Kidney (tissue), 14 donors: Measurements from ENCODE around the gene CLASP2. TPM values are rescaled to one million over a fixed set of nuclear protein-coding genes. Genes with fewer than 3 reads are reported as not detected.
"Not testable (repeated sequence)": the region's sequence is repeated elsewhere in the genome, so short reads cannot be mapped to it uniquely, and the experiment has no call there.

Experiments
- DNase-seq, 5 donors: peaks; one replicate each; pipeline ENCODE4 v3.0.0-alpha.2; 2013 to 2020
- FAIRE-seq: peaks from 2 replicates; lab custom pipeline; 2012; peaks lifted over from hg19 to GRCh38; lab: Jason Lieb, UNC
- H3K27ac ChIP-seq, 2 donors: one replicate each; pipeline ENCODE4 v1.7.0; 2013; ENCODE audit warnings: low read depth in 2 of 2, low read length in 2 of 2, inconsistent platforms in 1 of 2
- H3K27me3 ChIP-seq: one replicate; pipeline ENCODE4 v1.7.1; 2013; ENCODE audit warnings: low read length, inconsistent platforms; ENCODE audit not compliant: control insufficient read depth, insufficient read depth
- H3K36me3 ChIP-seq, 3 donors: one replicate each; pipeline versions ENCODE4 v1.7.0 to v1.7.1; 2013; ENCODE audit warnings: low read length in 3 of 3, control low read depth in 1 of 3, inconsistent platforms in 1 of 3; ENCODE audit not compliant: insufficient read depth in 3 of 3, control insufficient read depth in 2 of 3
- H3K4me1 ChIP-seq, 3 donors: one replicate each; pipeline versions ENCODE4 v1.7.0 to v1.7.1; 2013; ENCODE audit warnings: low read length in 3 of 3, inconsistent platforms in 1 of 3, low read depth in 1 of 3; ENCODE audit not compliant: control insufficient read depth in 2 of 3, insufficient read depth in 2 of 3
- H3K4me3 ChIP-seq, 3 donors: one replicate each; pipeline versions ENCODE4 v1.7.0 to v1.8.1; 2013; ENCODE audit warnings: low read length in 3 of 3, control low read depth in 1 of 3, inconsistent platforms in 1 of 3
- H3K9ac ChIP-seq, 3 donors: one replicate each; pipeline versions ENCODE4 v1.7.0 to v1.7.1; 2013; ENCODE audit warnings: low read length in 3 of 3, control low read depth in 1 of 3, inconsistent platforms in 1 of 3
- H3K9me3 ChIP-seq, 3 donors: one replicate each; pipeline versions ENCODE4 v1.7.0 to v1.7.1; 2013; ENCODE audit warnings: low read length in 3 of 3, control low read depth in 1 of 3, inconsistent platforms in 1 of 3; ENCODE audit not compliant: control insufficient read depth in 2 of 3, insufficient read depth in 1 of 3
- intact Hi-C: fragments of 100-400 bp; cut with DNase I; formaldehyde crosslinking; loops from one replicate; pipeline ENCODE4 v1.11.1; 2022
- polyA plus RNA-seq: library from polyadenylated mRNA; stranded (reverse); fragments of 350-450 nt; fragmentation: Illumina TruSeq; extraction: RNeasy Lipid Tissue Mini Kit (QIAGEN cat#74804); gene quantifications from one replicate; pipeline ENCODE4 v1.2.3, GENCODE V29; 2014; ENCODE audit warnings: low read depth, low replicate concordance; ENCODE audit not compliant: insufficient read depth
- total RNA-seq: library from RNA; stranded (reverse); fragmentation: NEBNext Ultra II Directional; extraction: Animal tissue kit (Norgen Biotek cat#: 25700); gene quantifications from one replicate; pipeline ENCODE4 v1.2.1, GENCODE V29; 2021
- TF ChIP-seq, protein P1 (sequence below): IDR thresholded peaks from 3 replicates; pipeline ENCODE4 v1.5.1; 2012; ENCODE audit warnings: mild to moderate bottlenecking, moderate library complexity, borderline replicate concordance; ENCODE audit not compliant: insufficient read depth; ENCODE audit errors: extremely low read depth
- donor health status: control.
- donor health status: control.
- donor health status: control.
- donor health status: control.
- donor health status: control.
- donor health status: DM: yes; HTN: yes; CAD: no.
- donor health status: Normal renal cell carcinoma (clear cell type).

The CLASP2 gene
- total and polyA plus RNA-seq, 2 donors from 2014 or later: 8.8 to 58.5 TPM

DNA sequence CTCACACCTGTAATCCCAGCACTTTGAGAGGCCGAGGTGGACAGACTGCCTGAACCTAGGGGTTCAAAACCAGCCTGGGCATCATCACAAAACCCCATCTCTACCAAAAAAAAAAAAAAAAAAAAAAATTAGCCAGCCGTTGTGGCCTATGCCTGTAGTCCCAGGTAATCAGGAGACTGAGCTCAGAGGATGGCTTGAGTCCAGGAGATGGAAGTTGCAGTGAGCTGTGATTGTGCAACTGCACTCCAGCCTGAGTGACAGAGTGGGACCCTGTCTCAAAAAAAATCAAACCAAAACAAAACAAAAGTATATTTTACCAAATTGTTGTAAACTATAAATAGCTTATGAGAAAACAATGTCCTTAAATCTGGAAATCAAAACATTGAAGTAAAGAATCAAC lies 243.2 kb downstream of the CLASP2 start:
- intact Hi-C loops: no loop called here

DNA sequence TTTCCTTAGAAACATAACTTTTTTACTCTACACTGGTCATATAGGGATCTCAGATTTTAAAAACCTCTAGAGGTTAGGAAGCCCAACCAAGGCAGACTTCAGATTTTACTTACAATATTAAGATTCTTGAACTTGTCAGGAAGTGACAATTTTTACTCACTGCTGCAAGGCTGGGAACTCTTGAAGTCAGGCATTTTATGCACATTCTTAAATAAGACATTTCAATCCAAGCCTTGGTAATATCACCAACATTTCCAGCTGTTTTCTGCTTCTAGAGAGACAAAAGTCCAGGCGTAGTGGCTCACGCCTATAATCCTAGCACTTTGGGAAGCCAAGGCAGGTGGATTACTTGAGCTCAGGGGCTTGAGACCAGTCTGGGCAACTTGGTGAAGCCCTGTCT lies 244.2 kb downstream of the CLASP2 start:
- Histone ChIP-seq H3K4me3 (no peak overlapping the region), H3K9ac (no peak overlapping the region), H3K36me3 (no peaks in the 10 kb centered on the region), H3K9me3 (no peaks in the 10 kb centered on the region), H3K27me3 (no peaks in the 10 kb centered on the region), H3K27ac (no peak overlapping the region), H3K4me1 (no peaks in the 10 kb centered on the region)
- FAIRE-seq: no peak
- intact Hi-C loops: no loop called here
- TF ChIP-seq, protein P1, sequence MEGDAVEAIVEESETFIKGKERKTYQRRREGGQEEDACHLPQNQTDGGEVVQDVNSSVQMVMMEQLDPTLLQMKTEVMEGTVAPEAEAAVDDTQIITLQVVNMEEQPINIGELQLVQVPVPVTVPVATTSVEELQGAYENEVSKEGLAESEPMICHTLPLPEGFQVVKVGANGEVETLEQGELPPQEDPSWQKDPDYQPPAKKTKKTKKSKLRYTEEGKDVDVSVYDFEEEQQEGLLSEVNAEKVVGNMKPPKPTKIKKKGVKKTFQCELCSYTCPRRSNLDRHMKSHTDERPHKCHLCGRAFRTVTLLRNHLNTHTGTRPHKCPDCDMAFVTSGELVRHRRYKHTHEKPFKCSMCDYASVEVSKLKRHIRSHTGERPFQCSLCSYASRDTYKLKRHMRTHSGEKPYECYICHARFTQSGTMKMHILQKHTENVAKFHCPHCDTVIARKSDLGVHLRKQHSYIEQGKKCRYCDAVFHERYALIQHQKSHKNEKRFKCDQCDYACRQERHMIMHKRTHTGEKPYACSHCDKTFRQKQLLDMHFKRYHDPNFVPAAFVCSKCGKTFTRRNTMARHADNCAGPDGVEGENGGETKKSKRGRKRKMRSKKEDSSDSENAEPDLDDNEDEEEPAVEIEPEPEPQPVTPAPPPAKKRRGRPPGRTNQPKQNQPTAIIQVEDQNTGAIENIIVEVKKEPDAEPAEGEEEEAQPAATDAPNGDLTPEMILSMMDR: no peak
- DNase-seq: no peak

More for the DNA sequence above, 243.2 kb downstream of the CLASP2 start:
- DNase-seq (no peak), FAIRE-seq (no peak)
- no peaks in the 10 kb centered on the region for H3K27me3 ChIP-seq
- TF ChIP-seq, protein P1: no peak
- no peak overlapping the region for H3K27ac ChIP-seq
- no peak overlapping the region for H3K4me3 ChIP-seq
- H3K36me3 ChIP-seq: no peaks in the 10 kb centered on the region
- no peak overlapping the region for H3K9ac ChIP-seq
- H3K4me1 ChIP-seq: no peaks in the 10 kb centered on the region
- H3K9me3 ChIP-seq: no peaks in the 10 kb centered on the region

DNA sequence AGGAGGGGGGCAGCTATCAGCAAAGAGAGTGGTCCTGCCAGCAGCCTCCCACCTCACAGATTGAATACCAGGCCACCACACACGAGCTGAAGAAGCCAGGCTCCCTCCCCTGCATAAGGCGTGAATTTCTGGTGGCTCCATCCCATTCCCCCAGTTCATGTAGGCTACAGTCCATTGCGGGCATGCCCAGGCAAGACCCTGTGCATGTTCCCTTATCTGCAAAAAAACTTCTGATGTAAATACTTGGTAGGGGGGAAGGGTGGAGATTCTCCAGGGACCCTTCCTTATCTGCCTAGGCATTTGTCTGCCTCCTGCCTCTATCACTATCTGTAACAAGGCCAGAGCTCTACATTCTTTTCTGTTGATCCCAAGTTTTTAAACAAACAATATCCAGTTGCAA lies 250.3 kb downstream of the CLASP2 start:
- intact Hi-C loops: no loop called here
- no peaks in the 10 kb centered on the region for H3K27me3 ChIP-seq
- FAIRE-seq (no peak), DNase-seq (no peak)
- no peak overlapping the region for H3K27ac ChIP-seq
- H3K9ac ChIP-seq: no peak overlapping the region
- TF ChIP-seq, protein P1: no peak
- no peaks in the 10 kb centered on the region for H3K9me3 ChIP-seq
- no peaks in the 10 kb centered on the region for H3K36me3 ChIP-seq
- H3K4me1 ChIP-seq: no peaks in the 10 kb centered on the region
- H3K4me3 ChIP-seq: no peak overlapping the region

GRCh38 chr3:33461097-33461496 lies 257.0 kb downstream of the CLASP2 start:
- Histone ChIP-seq H3K27ac (no peak overlapping the region), H3K27me3 (no peaks in the 10 kb centered on the region), H3K4me1 (no peaks in the 10 kb centered on the region), H3K9ac (no peak overlapping the region), H3K9me3 (peaks cover 0 to 16% (median 0%) of the 10 kb centered on the region in 3 donors), H3K4me3 (no peak overlapping the region), H3K36me3 (no peaks in the 10 kb centered on the region)
- FAIRE-seq: no peak
- TF ChIP-seq, protein P1: no peak
- DNase-seq: no peak
- intact Hi-C loops: no loop called here

GRCh38 chr3:33459577-33459976 lies 258.5 kb downstream of the CLASP2 start:
- H3K9me3 ChIP-seq: peaks cover 0 to 16% (median 0%) of the 10 kb centered on the region in 3 donors
- H3K27me3 ChIP-seq, H3K4me3 ChIP-seq, DNase-seq, H3K9ac ChIP-seq, H3K4me1 ChIP-seq, intact Hi-C loops, FAIRE-seq, H3K36me3 ChIP-seq, H3K27ac ChIP-seq: not testable (repeated sequence)
